C4-2B (cell line): ENCODE measurements around the gene NDUFA12.

Source experiments
- CTCF ChIP-seq: fragments of 450-650 bp; conservative IDR thresholded peaks from 2 replicates; pipeline ENCODE4 v1.5.1; 2017; ENCODE audit warnings: mild to moderate bottlenecking
- ZFX ChIP-seq: fragments of 450-650 bp; IDR thresholded peaks from 2 replicates; pipeline ENCODE4 v1.6.1; 2017

DNA sequence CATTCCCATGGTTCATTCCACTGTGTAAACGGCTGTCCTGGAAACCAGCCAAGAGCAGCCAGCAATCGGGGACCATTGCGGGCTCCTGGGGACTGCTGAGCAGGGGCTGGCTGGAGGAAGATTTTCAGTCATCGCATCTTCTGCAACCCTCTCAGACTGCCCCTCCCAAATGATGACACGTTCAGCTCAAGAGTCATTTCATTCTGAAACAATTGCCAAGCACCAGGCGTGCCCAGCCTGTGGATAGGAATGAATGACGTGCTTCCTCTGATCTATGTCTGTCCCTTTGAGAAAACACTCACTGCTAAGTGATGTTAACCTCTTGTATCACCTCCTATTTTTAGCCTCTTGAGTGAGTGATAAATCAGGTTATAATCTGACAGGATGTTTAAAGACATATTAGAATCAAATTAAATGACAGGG is 62.0 kb downstream of the NDUFA12 start:
- TF ChIP-seq CTCF: no peak
- TF ChIP-seq ZFX: no peak
